SK-N-MC (cell line): ENCODE results near the gene ERGIC1.

Experiments used
- DNase-seq: peaks from one replicate; pipeline ENCODE4 v3.0.0-alpha.2; 2011; ENCODE audit warnings: low read depth, low spot score
- H3K27ac ChIP-seq: fragments of 200-600 bp; sonication (generic); 2 replicates; pipeline ENCODE4 v1.5.1; 2016; ENCODE audit warnings: mixed run types
- H3K36me3 ChIP-seq: fragments of 200-600 bp; sonication (generic); 2 replicates; pipeline ENCODE4 v1.6.1; 2017; ENCODE audit warnings: antibody characterized with exemption, low read length, mixed read lengths; ENCODE audit not compliant: insufficient read depth
- H3K4me3 ChIP-seq: fragments of 200-600 bp; sonication (generic); 2 replicates; pipeline ENCODE4 v1.5.1; 2016
- H3K9ac ChIP-seq: fragments of 200-600 bp; sonication (generic); 2 replicates; pipeline ENCODE4 v1.8.0; 2017; ENCODE audit warnings: mixed run types, mixed read lengths; ENCODE audit not compliant: insufficient read length
- H3K9me3 ChIP-seq: fragments of 200-600 bp; sonication (generic); 2 replicates; pipeline ENCODE4 v1.6.1; 2017; ENCODE audit warnings: low read depth, mild to moderate bottlenecking, antibody characterized with exemption, low read length, moderate library complexity, mixed read lengths
- EZH2 ChIP-seq: fragments of 200-600 bp; sonication (generic); IDR thresholded peaks from one replicate; pipeline ENCODE4 v1.6.1; 2017; ENCODE audit warnings: antibody characterized with exemption
- FOXP2 ChIP-seq: optimal IDR thresholded peaks from 2 replicates; pipeline ENCODE3; 2011; ENCODE audit warnings: mild to moderate bottlenecking, moderate library complexity; ENCODE audit not compliant: insufficient read depth; ENCODE audit errors: extremely low read length, control extremely low read depth
- POLR2AphosphoS5 ChIP-seq: IDR thresholded peaks from 2 replicates; pipeline ENCODE4 v1.6.1; 2012; ENCODE audit warnings: mild to moderate bottlenecking, low read depth, low read length, borderline replicate concordance

ERGIC1 gene

GRCh38 chr5:172921906-172922305 lies 87.9 kb downstream of the ERGIC1 start:
- no peak for DNase-seq
- TF ChIP-seq POLR2AphosphoS5 (no peak), EZH2 (no peak), FOXP2 (no peak)
- H3K4me3 ChIP-seq, result no peak overlapping the region
- no peaks in the 10 kb centered on the region for H3K9me3 ChIP-seq
- H3K36me3 ChIP-seq, result no peaks in the 10 kb centered on the region
- no peak overlapping the region for H3K27ac ChIP-seq
- H3K9ac ChIP-seq, result no peak overlapping the region

GRCh38 chr5:172923539-172923938 lies 89.5 kb downstream of the ERGIC1 start:
- H3K9me3 ChIP-seq, result no peaks in the 10 kb centered on the region
- H3K27ac ChIP-seq, result no peak overlapping the region
- no peak for DNase-seq
- TF ChIP-seq POLR2AphosphoS5, result no peak
- TF ChIP-seq FOXP2, result no peak
- TF ChIP-seq EZH2, result no peak
- no peak overlapping the region for H3K4me3 ChIP-seq
- no peaks in the 10 kb centered on the region for H3K36me3 ChIP-seq
- no peak overlapping the region for H3K9ac ChIP-seq

GRCh38 chr5:172925336-172925948 lies 91.4 kb downstream of the ERGIC1 start:
- no peaks in the 10 kb centered on the region for H3K36me3 ChIP-seq
- no peak overlapping the region for H3K27ac ChIP-seq
- no peak overlapping the region for H3K9ac ChIP-seq
- H3K9me3 ChIP-seq, result no peaks in the 10 kb centered on the region
- TF ChIP-seq POLR2AphosphoS5, result no peak
- no peak overlapping the region for H3K4me3 ChIP-seq
- DNase-seq, result no peak

GRCh38 chr5:172926008-172926523 lies 92.0 kb downstream of the ERGIC1 start:
- Histone ChIP-seq H3K27ac (no peak overlapping the region), H3K36me3 (no peaks in the 10 kb centered on the region)
- TF ChIP-seq POLR2AphosphoS5 (no peak), EZH2 (no peak), FOXP2 (no peak)

GRCh38 chr5:172926796-172927195 lies 92.7 kb downstream of the ERGIC1 start:
- no peak for DNase-seq
- Histone ChIP-seq H3K27ac (no peak overlapping the region), H3K36me3 (no peaks in the 10 kb centered on the region), H3K9me3 (no peaks in the 10 kb centered on the region), H3K4me3 (no peak overlapping the region), H3K9ac (no peak overlapping the region)
- no peak for TF ChIP-seq POLR2AphosphoS5
- TF ChIP-seq FOXP2, result no peak
- no peak for TF ChIP-seq EZH2

More at GRCh38 chr5:172926008-172926523, 92.0 kb downstream of the ERGIC1 start:
- DNase-seq, result no peak
- Histone ChIP-seq H3K9me3 (no peaks in the 10 kb centered on the region), H3K9ac (no peak overlapping the region), H3K4me3 (no peak overlapping the region)

GRCh38 chr5:172929371-172929838 lies 95.4 kb downstream of the ERGIC1 start:
- Histone ChIP-seq H3K9me3 (no peaks in the 10 kb centered on the region), H3K9ac (no peak overlapping the region), H3K36me3 (no peaks in the 10 kb centered on the region), H3K4me3 (no peak overlapping the region), H3K27ac (no peak overlapping the region)
- DNase-seq, result no peak
- TF ChIP-seq FOXP2 (no peak), POLR2AphosphoS5 (no peak), EZH2 (no peak)

GRCh38 chr5:172931001-172931536 lies 97.0 kb downstream of the ERGIC1 start:
- H3K36me3 ChIP-seq, result no peaks in the 10 kb centered on the region

GRCh38 chr5:172932313-172933017 lies 98.4 kb downstream of the ERGIC1 start:
- Histone ChIP-seq H3K9me3 (no peaks in the 10 kb centered on the region), H3K27ac (no peak overlapping the region), H3K36me3 (no peaks in the 10 kb centered on the region), H3K4me3 (no peak overlapping the region), H3K9ac (no peak overlapping the region)
- no peak for TF ChIP-seq FOXP2
- TF ChIP-seq POLR2AphosphoS5, result no peak
- no peak for TF ChIP-seq EZH2
- DNase-seq, result no peak

More at GRCh38 chr5:172931001-172931536, 97.0 kb downstream of the ERGIC1 start:
- H3K27ac ChIP-seq, result no peak overlapping the region
- H3K9me3 ChIP-seq, result no peaks in the 10 kb centered on the region
- no peak overlapping the region for H3K4me3 ChIP-seq
- H3K9ac ChIP-seq, result no peak overlapping the region
- DNase-seq, result no peak
- TF ChIP-seq POLR2AphosphoS5 (no peak), EZH2 (no peak), FOXP2 (no peak)
